Posterior cingulate gyrus (tissue), 11 donors: Measurements from ENCODE around the gene ZNF248.

Source experiments
- DNase-seq, 10 donors: peaks; one replicate each; pipeline versions ENCODE4 v3.0.0 to v3.0.0-alpha.2; 2020 to 2021; ENCODE audit warnings: mixed read lengths in 3 of 10
- intact Hi-C: fragments of 100-400 bp; cut with DNase I; formaldehyde crosslinking; loops from one replicate; pipeline ENCODE4 v1.15.1; 2023

The ZNF248 gene

GRCh38 chr10:37831495-37832333, 25.7 kb downstream of the ZNF248 start:
- intact Hi-C loops = no loop called here

GRCh38 chr10:37826806-37827205, 30.6 kb downstream of the ZNF248 start:
- no peak for DNase-seq
- intact Hi-C loops = no loop called here

More at GRCh38 chr10:37831495-37832333, 25.7 kb downstream of the ZNF248 start:
- DNase-seq = no peak

DNA sequence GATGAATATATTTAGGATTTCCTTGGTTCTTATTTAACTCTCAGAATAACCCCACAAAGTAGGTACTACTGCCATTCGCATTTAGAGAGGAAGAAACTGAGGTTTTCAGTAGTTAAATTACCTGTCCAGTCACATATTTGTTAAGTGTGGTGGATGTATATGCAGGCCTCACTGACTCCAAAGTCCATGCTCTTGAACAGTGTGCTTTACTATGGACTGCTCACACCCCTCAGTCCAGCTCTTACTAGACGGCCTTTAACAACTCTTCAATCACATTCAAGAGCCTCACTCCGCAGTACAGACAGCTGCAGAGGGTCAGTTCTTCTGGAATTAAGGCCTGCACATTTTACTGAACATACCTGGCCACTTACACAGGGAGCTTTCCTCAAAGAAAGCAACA, 36.2 kb downstream of the ZNF248 start:
- no peak for DNase-seq
- intact Hi-C loops = no loop called here

DNA sequence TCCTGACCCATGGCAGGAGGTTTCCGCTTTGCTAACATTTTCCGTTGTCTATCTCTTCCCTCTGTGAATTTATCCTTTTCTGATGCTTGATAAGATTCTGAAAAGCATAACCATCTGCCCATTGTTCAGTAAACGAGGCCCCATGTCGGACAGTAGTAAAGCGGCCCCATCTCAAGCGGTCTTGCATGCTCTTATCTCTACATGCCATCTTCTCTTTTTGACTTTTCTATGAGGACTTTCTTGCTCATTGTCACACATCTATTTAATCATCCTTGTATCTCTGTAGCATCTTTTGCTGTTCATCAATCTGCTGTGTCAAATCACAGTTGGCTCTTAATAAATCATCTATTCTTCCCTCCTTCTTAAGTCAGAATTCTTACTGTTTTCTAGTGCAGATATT, 37.6 kb downstream of the ZNF248 start:
- no peak for DNase-seq
- intact Hi-C loops = no loop called here

DNA sequence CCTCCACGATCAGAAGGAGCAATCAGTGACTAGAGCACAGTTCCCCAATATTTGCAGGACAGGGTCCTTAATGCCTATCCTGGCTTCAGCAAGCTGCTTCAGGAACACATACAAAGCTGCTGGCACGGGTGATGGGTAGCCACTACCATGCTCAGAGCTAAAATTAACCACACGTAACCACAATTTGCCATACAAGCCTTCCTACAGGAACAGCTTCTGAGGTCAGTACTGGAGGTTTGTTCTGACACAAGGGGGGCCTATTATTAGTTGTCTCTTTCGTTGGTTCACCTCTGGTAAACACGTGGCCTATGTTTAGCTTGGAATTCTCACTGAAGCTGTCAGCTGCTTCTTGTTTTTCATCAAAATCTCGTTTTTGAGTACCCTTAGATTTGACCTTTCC, 41.1 kb downstream of the ZNF248 start:
- intact Hi-C loops = no loop called here
- DNase-seq = no peak

- no peak for DNase-seq
- intact Hi-C loops = no loop called here
Measured at GRCh38 chr10:37813763-37814162, 43.6 kb downstream of the ZNF248 start.

GRCh38 chr10:37812290-37812689, 45.1 kb downstream of the ZNF248 start:
- intact Hi-C loops = no loop called here
- DNase-seq = no peak

- no peak for DNase-seq
- intact Hi-C loops = no loop called here
Measured at GRCh38 chr10:37803269-37803668, 54.1 kb downstream of the ZNF248 start.

DNA sequence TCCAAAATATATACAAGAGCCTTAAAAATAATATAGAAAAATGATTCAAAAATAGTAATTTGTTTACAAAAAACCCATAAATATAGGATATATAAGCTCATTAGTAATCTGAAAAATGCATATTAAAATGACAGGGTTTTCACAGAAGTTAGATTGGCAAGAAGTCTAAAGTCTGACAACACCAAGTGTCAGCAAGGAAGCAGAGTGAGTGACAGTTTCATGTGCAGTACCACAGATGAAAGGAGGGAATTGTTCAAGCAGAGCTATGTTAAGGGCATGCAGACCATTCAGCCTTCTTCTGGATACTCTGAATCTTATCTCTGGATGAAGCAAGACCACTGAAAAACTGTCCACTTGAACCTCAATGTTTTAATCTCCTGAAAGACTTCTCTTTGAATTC, 55.9 kb downstream of the ZNF248 start:
- intact Hi-C loops = no loop called here
- DNase-seq = no peak

DNA sequence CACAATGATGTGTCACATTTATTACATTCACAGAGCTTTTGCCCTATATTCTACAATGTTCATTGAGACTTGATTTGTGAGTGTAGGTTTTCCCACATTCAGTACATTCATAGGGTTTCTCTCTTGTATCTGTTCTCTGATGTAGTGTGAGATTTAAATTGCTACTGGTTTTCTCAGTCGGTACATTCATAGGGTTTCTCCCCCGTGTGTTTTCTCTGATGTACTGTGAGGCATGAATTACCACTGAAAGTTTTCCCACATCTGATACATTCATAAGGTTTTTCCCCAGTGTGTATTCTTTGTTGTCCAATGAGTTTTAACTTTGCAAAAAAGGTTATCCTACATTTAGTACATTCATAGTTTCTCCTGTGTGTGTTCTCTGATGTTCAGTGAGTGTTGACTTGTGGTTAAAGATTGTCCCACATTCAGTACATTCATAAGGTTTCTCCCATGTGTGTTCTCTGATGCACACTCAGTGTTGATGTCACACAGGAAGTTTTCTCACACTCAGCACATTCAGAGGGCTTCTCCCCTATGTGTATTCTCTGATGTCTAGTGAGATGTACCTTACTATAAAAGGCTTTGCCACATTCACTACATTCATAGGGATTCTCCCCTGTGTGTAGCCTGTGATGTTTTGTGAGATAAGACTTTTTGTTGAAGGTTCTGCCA, 63.0 kb downstream of the ZNF248 start:
- intact Hi-C loops = no loop called here

GRCh38 chr10:37789590-37789989, 67.8 kb downstream of the ZNF248 start:
- intact Hi-C loops = no loop called here
- no peak for DNase-seq

More for the DNA sequence above, 63.0 kb downstream of the ZNF248 start:
- no peak for DNase-seq

- intact Hi-C loops = no loop called here
- DNase-seq = no peak
Measured at GRCh38 chr10:37784678-37785077, 72.7 kb downstream of the ZNF248 start.

DNA sequence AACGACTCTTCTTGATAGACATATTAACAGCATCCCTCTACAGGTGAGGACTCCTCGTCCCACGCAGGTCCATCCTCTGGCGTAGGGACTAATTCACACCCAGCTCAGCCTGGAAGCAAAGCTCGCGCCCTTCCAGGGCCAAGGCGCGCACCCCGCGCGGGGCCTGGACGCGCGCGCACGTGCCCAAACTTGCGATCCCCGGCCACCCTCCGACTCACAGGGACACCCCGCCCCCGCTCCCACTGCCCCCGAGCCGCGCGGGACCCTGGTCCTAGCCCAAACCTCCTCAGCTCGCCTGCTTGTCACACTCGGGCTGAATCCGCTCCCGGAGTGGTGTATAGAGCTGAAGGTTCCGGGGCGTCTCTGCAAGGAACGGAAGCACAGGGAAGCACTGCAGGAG, 76.9 kb downstream of the ZNF248 start:
- intact Hi-C loops = no loop called here
- no peak for DNase-seq

GRCh38 chr10:37777056-37777455, 80.4 kb downstream of the ZNF248 start:
- DNase-seq = no peak
- intact Hi-C loops = no loop called here

DNA sequence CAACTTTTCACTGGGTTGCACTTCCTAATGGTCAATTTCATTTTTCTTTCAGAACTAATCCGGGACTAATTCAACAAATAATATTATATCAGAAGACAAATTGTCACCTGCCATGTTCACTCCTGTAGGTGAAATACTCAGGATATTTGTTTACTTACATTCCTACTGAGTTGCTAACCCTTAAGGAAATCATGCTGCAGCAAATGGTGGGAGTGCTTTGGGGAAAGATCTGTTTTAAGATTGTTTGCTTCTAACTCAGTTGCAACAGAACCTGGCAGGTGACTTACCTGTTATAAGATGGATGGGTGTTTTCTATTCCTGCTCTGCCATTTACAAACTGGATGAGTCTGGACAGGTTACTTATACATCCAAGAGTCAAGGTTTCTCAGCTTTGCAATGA, 81.8 kb downstream of the ZNF248 start:
- intact Hi-C loops = no loop called here
- DNase-seq = no peak

- intact Hi-C loops = no loop called here
Measured at GRCh38 chr10:37774351-37774750, 83.1 kb downstream of the ZNF248 start.

DNA sequence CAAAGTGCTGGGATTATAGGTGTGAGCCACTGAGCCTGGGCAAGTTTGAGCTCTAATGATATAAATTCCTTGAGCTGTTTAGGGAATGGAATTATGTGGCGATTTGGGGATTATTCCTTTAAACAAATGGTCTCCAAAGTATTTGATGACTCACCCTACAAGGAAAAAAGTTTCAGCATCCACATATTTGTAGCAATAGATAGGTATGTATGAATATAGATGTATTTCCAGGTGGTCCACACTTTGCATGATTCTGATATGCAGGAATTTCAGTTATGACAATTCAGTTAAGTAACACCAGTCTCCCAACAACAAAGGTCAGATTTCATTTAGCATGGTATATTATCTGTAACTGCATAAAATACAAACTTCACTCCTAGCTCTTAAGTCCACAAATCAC, 92.2 kb downstream of the ZNF248 start:
- no peak for DNase-seq
- intact Hi-C loops = no loop called here

More at GRCh38 chr10:37774351-37774750, 83.1 kb downstream of the ZNF248 start:
- DNase-seq = no peak

- DNase-seq = no peak
- intact Hi-C loops = no loop called here
Measured at GRCh38 chr10:37763132-37763531, 94.3 kb downstream of the ZNF248 start.

- intact Hi-C loops = no loop called here
- no peak for DNase-seq
Measured at GRCh38 chr10:37762287-37762686, 95.1 kb downstream of the ZNF248 start.

GRCh38 chr10:37760817-37761216, 96.6 kb downstream of the ZNF248 start:
- no peak for DNase-seq
- intact Hi-C loops = no loop called here

- no peak for DNase-seq
- intact Hi-C loops = no loop called here
Measured at GRCh38 chr10:37758074-37758473, 99.3 kb downstream of the ZNF248 start.
